HG02759 (cell line): ENCODE data around the gene AZU1.

Source experiments
- ATAC-seq: cut with Tn5 transposase; IDR thresholded peaks from one replicate; pipeline ENCODE4 v1.9.1; 2021; ENCODE audit warnings: mild to moderate bottlenecking, moderate library complexity; ENCODE audit not compliant: unreplicated experiment

The AZU1 gene

DNA sequence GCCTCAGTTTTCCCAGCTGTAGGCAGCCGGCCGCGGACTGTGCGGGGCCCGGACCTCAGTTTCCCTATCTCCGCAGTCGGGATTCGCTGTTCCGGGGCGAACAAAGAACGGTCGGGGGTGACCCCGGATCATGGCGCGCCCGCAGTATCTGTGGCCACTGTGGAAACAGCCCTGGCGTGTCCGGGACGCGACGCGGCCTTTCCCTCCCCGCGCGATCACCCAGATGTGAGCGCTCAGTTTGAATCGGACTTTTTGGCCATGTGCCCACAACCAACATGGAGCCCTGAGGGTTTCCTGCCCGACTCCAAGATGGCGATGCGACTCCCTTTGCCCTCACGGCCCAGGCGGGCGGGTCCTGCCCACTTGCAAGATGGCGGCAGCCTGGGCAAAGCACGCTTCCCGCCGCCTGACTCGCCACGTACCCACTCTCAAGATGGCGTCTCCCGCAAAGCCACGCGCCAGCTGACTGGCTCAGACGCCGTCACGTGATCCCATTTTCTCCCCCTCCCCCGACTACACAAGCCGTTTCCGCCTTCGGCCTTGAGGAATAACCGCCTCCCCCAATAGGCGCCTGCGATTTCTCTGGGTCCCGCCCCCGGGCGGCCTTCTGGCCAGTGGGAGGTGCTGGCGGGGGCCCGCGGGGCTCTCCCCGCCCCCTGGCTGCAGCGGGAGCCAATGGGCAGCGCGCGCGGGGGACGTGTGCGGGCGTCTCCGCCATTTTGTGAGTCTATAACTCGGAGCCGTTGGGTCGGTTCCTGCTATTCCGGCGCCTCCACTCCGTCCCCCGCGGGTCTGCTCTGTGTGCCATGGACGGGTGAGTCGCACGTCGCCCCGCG lies 30.7 kb upstream of the AZU1 start, which contains the start of gene PTBP1:
Gene PTBP1 (plus strand): TSS at position 761 of the 836 bp plus-strand sequence. CDS start 46 bp downstream, at position 807.
- peak; percentile 72 for ATAC-seq

DNA sequence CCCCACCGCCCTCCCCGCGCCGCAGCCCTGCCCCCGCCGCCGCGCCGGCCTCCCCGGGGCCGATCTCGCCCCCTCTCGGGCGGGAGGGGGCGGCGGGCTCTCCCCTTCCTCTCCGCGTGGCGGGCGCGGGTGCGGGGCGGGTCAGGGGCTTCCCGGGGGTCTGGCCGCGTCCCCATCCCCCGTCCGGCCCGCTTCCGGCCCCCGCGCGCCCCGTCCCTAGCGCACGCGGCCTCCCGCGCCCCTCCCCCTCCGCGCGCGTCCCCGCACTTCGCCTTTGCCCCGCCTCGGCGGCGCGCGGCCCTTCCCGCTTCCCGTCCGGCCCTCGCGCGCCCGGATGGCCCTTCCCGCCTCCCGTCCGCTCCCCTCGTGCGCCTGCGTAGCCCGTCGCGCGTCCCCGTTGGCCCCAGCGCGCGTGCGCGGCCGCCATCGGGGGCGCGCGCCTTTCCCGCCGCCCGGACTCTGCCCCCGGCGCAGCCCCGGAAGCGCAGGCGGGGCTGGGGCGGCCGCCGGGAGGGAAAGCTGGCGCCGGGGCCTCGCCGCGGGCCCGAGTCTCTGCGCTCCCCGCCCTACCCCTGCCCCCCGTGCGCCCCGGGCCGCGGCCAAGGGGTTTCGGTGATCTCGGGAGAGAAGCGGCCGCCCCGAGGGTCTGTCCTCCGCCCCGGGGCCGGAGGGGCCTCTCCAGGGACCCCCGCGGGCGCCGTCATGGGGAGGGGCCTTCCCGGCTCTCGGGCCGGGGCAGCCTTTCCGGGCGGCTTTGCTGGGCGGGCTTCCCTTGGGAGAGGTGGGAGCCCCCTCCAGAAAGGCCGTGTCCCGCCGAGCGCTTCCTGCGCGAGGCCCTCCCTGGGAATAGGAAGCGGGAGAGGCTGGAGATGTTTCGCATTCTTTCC lies 29.9 kb upstream of the AZU1 start:
- ATAC-seq, result peak; percentile 60

DNA sequence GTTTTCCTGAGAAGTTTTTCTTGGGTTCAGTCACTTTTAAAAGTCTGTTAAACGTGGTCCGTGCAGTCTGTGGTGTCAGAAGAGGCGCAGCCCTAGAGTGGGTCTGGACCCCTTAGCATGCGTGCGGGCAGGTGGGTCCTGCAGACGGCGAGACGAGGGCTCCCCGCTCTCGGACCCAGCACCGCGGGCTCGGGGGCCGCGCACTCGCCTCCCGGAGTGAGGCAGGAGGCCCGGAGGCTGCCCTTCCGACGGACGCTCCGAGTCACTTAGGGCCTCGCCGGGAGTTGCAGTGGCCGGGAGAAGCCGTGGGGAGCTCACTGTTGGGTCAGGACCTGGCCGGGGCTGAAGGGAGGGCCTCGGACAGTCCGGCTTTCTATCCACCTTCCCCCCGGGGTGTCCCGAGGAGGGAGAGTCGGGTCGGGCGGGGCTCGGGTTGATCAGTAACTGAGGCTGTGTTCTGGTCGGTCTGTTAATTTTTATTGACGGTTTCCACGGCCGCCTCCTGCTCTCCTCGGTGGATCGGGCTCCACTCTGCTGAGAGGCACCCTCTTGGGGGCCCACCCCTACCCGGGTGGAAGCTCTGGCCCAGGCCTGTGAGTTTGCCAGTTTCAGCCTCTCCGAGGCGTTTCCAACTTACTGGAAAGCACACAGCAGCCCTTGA lies 29.1 kb upstream of the AZU1 start:
- ATAC-seq, result no peak

DNA sequence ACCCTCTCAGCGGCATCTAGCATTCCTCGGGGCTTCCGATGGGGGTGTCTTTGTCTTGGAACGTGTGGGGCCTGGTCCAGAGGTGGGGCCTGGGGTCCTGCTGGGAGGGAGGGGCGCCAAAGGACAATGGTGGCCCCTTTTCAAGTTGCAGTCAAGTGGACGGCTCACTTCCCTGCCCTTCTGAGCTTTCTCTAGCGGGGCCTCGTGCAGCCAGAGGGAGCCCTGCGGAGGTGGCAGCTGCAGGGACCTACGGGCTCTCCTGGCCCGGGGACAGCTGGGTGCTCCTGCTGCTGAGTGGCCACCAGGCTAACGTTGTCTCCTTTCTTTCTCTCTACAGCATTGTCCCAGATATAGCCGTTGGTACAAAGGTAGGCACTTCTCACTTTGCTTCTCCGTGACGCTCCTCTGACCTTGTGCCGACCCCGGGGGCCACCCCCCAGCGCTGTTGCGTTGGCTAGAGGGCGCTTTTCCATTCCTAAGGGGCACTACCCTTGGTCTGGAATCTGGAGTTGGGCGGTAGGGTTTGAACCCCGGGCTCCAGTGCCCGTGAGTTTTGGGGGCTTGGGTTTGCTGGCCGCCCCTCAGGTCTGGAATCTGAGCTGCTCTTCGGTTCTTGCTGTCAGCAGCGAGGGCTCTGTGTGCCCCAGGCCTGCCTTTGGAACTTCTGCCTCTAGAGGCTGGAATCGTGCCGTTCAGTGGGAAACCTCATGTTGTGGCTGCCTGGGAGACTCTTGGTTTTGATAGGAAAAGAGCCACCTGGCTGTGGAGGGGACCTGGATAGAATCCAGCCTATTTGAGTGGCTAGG lies 28.4 kb upstream of the AZU1 start:
- ATAC-seq, result no peak

DNA sequence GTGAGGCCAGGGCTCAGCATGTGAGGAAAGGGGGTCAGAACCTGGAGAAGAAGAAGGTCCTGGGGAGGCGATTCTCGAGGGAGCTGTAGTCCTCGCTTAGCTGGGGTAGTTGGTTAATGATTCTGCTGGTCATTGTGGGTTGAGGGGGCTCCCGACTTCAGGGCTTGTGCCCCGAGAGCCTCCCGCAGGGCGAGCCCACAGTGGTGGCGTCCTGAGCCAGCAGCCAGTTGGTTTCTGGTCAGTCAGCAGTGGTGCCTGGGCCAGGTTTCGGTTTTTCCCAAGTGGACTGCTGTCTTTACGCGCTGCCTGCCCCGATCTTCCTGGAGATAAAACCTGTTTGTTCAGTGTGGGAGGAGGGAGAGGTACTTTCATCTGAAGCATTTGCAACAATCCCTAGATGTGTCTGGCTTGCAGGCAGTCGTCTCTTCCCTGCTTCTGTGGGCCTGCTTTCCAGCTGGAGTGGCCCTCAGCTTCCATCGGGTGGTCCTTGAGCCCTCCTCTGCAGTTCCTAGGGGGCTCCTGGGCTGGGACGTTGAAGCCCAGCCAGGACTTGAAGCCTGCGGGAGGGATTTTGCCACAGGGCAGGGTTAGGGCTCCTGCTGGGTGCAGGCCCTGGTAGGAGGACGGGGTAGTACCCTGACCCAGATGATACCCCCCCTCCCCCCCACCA lies 27.1 kb upstream of the AZU1 start:
- no peak for ATAC-seq

DNA sequence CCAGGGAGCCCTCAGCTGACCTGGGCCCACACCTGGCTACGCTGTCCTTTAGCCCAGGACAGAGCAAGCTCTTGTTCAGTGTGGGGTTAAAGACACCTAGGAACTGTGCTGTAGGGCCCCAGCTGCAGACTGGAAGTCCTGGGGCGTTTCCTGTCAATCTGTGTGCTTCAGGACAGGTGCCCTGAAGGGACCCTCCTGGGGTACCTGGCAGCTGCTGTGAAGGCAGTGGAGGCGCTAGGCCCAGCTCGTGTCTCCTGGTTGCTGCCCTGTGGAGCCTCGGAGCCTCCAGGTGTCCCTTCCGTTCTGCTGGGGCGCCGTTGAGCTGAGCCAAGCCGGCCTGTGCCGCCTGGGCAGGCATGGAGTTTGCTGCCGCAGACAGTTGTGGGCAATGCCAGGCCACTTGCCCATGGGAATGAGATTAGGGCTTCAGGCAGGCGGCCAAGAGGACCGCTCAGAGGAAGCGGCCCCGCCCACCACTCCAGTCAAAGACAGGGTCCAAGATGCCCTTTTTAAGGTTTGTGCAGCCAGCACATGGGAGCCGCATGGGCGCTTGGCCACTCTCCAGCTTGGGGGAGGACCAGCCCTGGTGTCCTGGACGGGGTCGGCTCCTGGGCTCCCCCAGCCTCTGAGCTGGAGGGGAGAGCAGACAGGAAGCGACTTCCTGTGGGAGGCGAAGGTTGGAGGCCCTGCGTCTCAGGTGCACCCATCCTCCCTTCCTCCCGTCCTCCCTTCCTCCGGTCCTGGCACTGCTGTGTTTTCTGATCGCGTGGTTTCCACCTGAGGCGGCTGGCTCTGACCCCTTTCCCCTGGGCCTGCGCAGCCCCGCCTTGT lies 26.4 kb upstream of the AZU1 start:
- no peak for ATAC-seq

DNA sequence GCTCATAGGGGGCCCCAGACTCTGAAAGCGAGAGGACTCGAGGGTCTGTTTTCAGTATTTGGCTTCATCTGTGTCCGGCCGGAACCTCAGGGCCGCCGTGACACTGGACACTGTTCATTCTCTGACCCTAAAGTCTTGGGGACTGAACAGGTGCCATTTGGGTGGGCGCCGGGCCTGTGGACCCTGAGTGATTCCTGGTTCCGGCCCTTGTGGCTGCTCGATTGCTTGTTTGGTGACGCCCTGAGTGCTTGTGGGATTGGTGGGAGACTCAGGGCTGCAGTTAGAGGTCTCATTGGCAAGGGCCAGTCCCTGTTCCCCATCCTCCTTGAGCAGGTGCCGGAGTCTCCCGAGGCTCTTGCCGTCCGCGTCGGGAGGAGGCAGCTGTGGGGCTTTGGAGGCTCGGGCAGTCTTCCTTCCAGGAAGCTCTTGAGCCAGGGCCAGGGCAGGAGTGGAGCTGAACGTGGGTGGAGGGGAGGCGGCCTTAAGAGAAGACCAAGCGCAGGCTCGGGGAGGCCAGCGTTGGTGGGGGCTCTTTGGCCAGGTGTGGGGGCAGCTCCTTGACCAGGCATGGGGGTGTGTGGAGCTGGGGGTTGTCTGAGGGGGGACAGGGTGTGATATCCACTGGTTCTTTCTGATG lies 25.7 kb upstream of the AZU1 start:
- no peak for ATAC-seq

DNA sequence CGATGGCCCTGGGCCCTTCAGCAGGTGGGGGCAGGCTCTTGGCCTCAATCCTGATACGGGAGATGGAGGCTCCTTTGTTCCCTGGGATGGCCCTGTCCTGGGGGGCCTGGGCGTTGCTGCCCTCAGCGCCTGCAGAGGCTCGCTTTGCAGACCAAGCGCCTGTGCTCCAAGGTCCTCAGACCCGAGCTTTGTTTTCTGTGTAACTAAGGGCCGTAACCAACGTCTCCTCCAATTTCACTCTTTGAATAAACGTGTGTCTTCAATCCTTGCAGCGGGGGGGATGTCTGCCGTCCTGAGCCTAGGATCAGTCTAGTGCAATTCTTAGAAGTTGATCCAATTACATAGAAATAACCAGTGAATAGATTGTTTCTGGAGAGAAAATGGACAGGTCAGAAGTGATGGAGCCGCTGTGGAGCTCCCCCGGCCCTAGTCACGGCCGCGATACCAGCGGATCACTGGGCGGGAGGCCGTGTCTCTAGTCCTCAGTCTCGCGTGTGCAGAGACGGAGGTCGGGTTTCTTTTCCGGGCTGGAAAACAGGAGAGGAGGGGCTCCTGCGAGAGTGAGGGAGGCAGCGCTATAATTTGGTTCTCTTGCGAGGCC lies 25.0 kb upstream of the AZU1 start:
- no peak for ATAC-seq

DNA sequence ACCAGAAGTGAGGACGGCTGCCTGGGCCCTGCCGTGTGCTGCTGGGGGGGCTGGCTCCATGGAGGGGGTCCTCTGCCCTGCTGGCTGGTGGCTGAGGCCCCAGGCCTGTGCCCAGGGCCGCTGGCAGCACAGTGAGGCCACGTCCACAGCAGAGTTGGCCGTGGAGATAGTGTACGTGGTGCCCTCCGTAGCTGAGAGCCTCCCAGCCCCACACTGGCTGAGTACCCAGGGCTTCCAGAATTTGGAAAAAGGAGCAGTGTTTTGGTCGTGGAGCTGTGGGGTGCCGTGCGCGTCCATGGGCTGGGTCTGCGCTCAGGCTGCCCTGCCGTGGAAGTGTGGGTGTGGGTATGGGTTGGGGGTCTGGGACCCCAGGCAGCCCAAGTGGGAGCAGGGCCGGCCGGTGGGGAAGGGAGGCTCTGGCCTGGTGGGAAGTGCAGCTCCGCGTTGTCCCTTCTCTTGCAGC lies 24.5 kb upstream of the AZU1 start:
- ATAC-seq, result no peak

DNA sequence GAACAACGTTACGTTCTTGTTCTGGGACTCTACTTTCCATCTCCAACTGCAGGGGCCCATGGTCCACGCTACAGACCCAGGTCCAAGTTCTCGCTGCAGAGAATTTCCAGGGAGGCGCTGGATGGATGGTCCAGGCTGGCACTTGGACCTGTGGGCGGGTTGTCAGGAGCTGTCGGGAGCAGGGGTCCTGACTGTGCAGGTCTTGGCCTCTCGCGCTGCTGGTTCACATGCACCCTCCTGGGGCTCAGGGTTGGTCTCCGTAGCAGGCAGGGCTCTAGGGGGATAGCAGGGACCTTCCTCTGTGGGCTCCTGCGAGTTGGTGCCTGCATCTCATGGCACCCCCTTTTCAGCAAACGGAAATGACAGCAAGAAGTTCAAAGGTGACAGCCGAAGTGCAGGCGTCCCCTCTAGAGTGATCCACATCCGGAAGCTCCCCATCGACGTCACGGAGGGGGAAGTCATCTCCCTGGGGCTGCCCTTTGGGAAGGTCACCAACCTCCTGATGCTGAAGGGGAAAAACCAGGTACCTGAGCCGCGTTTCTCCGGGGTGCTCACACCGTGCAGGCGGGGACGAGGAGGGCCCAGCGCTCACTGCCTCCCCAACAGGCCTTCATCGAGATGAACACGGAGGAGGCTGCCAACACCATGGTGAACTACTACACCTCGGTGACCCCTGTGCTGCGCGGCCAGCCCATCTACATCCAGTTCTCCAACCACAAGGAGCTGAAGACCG lies 23.8 kb upstream of the AZU1 start:
- ATAC-seq, result no peak

DNA sequence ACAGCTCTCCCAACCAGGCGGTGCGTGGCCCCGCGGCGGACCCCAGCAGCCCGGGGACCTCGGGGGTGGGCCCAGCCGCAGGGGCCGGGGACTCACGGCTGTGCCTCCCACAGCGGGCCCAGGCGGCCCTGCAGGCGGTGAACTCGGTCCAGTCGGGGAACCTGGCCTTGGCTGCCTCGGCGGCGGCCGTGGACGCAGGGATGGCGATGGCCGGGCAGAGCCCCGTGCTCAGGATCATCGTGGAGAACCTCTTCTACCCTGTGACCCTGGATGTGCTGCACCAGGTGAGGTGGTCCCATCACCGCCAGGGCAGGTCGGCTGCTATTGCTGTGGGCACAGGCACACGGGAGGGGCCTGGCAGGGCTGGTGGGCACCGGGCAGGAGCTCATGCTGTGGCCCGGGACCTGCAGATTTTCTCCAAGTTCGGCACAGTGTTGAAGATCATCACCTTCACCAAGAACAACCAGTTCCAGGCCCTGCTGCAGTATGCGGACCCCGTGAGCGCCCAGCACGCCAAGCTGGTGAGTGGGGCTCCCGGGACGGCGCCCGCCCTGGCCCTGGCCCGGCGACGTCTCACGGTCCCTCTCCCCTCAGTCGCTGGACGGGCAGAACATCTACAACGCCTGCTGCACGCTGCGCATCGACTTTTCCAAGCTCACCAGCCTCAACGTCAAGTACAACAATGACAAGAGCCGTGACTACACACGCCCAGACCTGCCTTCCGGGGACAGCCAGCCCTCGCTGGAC lies 23.0 kb upstream of the AZU1 start:
- no peak for ATAC-seq

DNA sequence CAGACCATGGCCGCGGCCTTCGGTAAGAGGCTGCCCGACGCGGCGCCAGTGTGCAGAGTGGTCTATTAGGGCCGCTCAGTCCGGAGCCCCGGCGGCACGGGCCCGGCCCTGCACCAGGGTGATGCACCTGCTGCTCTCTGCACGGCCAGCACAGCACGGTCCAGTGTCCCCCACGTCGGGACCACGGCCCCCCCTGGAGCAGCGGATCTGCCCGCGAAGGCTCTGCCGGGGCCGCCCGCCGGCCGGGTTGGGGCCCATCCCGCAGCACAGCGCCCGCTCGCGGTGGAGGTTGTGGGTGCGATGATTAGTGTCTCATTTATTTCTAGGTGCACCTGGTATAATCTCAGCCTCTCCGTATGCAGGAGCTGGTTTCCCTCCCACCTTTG lies 22.5 kb upstream of the AZU1 start:
- no peak for ATAC-seq

DNA sequence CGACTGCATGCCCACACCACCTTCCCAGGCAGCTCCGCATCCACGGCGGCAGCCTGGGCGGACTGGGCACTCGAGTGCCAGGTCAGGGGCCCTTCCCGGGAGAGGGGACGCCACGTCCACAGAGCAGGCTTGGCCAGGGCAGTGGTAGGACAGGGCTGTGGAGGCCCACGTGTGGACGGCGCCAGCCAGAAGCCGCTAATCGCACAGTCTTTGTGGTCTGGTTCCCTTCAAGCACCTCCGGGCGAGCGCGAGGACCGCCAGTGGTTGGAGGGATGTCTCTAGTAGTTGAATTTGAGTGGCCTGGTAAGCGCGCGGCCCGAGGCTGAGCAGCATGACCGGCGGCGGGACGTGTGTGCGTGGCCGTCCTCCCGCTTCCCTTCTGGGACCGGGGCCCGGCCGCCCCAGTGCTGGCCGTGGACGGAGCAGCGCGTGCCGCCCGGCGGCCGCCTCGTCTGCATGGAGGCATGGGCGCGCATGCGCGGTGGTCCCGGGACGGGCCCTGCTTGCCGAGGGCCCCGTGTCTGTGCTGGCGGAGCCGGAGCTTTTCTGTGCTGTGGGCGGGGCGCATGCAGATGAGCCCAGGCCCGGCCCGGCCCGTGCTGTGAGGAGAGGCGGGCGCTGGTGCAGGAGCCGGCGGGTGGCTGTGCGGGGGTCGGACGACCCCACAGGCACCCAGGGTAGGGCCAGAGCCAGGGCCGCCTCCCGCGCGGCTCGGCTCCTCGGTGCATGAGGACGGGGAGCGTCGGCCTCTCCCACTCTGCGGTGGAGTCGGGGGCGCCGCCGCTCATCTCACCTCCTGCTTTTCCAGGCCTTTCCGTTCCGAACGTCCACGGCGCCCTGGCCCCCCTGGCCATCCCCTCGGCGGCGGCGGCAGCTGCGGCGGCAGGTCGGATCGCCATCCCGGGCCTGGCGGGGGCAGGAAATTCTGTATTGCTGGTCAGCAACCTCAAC lies 21.8 kb upstream of the AZU1 start:
- ATAC-seq, result no peak

DNA sequence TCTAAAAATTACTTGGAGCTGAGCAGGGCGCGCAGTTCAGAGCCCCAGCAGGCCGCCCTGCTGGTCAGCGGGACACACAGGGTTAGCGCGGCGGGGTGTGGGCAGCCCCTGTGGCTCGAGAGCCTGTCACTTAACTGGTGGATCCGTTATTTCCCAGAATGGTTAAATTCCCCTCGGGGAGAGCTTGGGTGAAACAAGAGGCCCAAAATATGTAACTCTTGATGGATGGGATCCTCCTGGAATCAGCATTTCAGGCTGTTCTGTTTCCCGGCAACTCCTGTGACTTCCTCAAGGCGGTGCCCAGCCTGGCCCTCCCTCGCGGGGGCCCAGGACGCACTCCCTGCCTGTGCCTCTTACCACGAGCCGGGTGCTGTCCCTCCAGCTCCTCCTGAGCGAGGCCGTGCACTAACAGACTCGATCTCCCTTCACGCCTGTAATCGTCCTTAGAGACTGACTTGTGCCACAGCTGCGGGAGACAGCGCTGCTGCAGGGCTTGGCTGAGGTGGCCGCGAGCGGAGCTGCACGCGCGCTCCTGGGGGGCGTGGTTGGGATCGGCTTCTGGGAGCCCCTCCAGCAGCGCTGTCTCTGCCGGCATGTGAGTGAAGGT lies 20.7 kb upstream of the AZU1 start:
- ATAC-seq, result no peak
